Fibroblast of lung (primary cell): ENCODE measurements around the gene FAM228A. TPM values are rescaled to one million over a fixed set of nuclear protein-coding genes. Genes with fewer than 3 reads are reported as not detected.
"Not testable (repeated sequence)": the region's sequence is repeated elsewhere in the genome, so short reads cannot be mapped to it uniquely, and the experiment has no call there.

Experiments used
- DNase-seq, 2 donors: peaks; one replicate each; pipeline versions ENCODE4 v3.0.0 to v3.0.0-alpha.2; 2010; ENCODE audit warnings: low read depth in 2 of 2
- H2AFZ ChIP-seq: 2 replicates; pipeline ENCODE4 v1.5.1; 2012; ENCODE audit warnings: low read length, control low read depth, inconsistent platforms
- H3K27ac ChIP-seq: 2 replicates; pipeline ENCODE4 v1.5.1; 2011; ENCODE audit warnings: low read length, control low read depth; ENCODE audit not compliant: insufficient read depth
- H3K27me3 ChIP-seq: 2 replicates; pipeline ENCODE4 v1.5.1; 2011; ENCODE audit warnings: mild to moderate bottlenecking, low read length; ENCODE audit not compliant: control insufficient read depth, insufficient read depth
- H3K36me3 ChIP-seq: 2 replicates; pipeline ENCODE4 v1.5.1; 2011; ENCODE audit warnings: low read length; ENCODE audit not compliant: control insufficient read depth, insufficient read depth
- H3K4me1 ChIP-seq: 2 replicates; pipeline ENCODE4 v1.5.1; 2011; ENCODE audit warnings: low read length; ENCODE audit not compliant: control insufficient read depth, insufficient read depth; ENCODE audit errors: extremely low read depth
- H3K4me2 ChIP-seq: 2 replicates; pipeline ENCODE4 v1.5.1; 2011; ENCODE audit warnings: low read length, control low read depth; ENCODE audit not compliant: insufficient read depth; ENCODE audit errors: extremely low read depth
- H3K4me3 ChIP-seq, 4 experiments: fragments of 200-600 bp in 1 of 4; sonication (generic) in 1 of 4; replicated peaks in 1 of 4; 2 replicates each; pipeline ENCODE4 v1.5.1; 2011 to 2016; ENCODE audit warnings: low read length in 4 of 4, low read depth in 3 of 4, mild to moderate bottlenecking in 3 of 4, control low read depth in 2 of 4, inconsistent platforms in 1 of 4, mixed read lengths in 1 of 4; ENCODE audit not compliant: insufficient read depth in 1 of 4; ENCODE audit errors: control extremely low read depth in 1 of 4
- H3K79me2 ChIP-seq: 2 replicates; pipeline ENCODE4 v1.5.1; 2012; ENCODE audit warnings: mild to moderate bottlenecking, low read length, inconsistent platforms; ENCODE audit not compliant: control insufficient read depth, insufficient read depth
- H3K9ac ChIP-seq: 2 replicates; pipeline ENCODE4 v1.5.1; 2011; ENCODE audit warnings: mild to moderate bottlenecking, low read length, control low read depth; ENCODE audit not compliant: insufficient read depth
- H3K9me3 ChIP-seq: 2 replicates; pipeline ENCODE4 v1.5.1; 2012; ENCODE audit warnings: low read depth, low read length; ENCODE audit not compliant: control insufficient read depth, insufficient read depth
- H4K20me1 ChIP-seq: 2 replicates; pipeline ENCODE4 v1.5.1; 2011; ENCODE audit warnings: low read length; ENCODE audit not compliant: control insufficient read depth, insufficient read depth; ENCODE audit errors: extremely low read depth
- CTCF ChIP-seq, 2 donors: IDR thresholded peaks in 1 of 2; conservative IDR thresholded peaks in 1 of 2; 1 replicate in 1 of 2; 2 replicates in 1 of 2; pipeline ENCODE4 v1.5.1; 2011 to 2012; ENCODE audit warnings: low read length in 2 of 2, control low read depth in 1 of 2, inconsistent platforms in 1 of 2, low read depth in 1 of 2, mild to moderate bottlenecking in 1 of 2
- EZH2 ChIP-seq: IDR thresholded peaks from 2 replicates; pipeline ENCODE4 v1.5.1; 2012; ENCODE audit warnings: low read length, control low read depth, mild to moderate bottlenecking; ENCODE audit errors: missing control alignments
- polyA minus RNA-seq: library from RNA; depleted of rRNA, polyadenylated mRNA; stranded (reverse); fragments of >200 nt; gene quantifications from 2 replicates; pipeline ENCODE4 v1.2.3, GENCODE V29; 2011; ENCODE audit warnings: low replicate concordance
- polyA plus RNA-seq, 2 donors: library from polyadenylated mRNA; depleted of rRNA in 1 of 2; stranded (reverse) in 1 of 2; unstranded in 1 of 2; fragments of >200 nt; gene quantifications; 2 replicates each; pipeline ENCODE4 v1.2.1, GENCODE V29; 2011 to 2012; ENCODE audit warnings: missing spikeins in 1 of 2
- total RNA-seq: library from RNA; depleted of rRNA; stranded (reverse); fragments of >200 nt; gene quantifications from 2 replicates; pipeline ENCODE4 v1.2.1, GENCODE V29; 2014

The FAM228A gene
- total RNA-seq (0.51 and 0.99 TPM in 2 replicates), polyA plus RNA-seq (0.08 and 4.3 TPM in 2 replicates), polyA minus RNA-seq (3.6 TPM in 1 of 2 replicates, not detected in the other)
- polyA plus RNA-seq (2012): 4.7 TPM in 1 of 2 replicates, not detected in the other

GRCh38 chr2:24174851-24175277 lies at the start of gene FAM228A:
Gene FAM228A, plus strand, starts transcription at chr2:24175053. Its CDS starts 428 bp downstream, at chr2:24175481.
- Histone ChIP-seq H3K9ac (peak within 1 kb of the TSS; percentile 45), H2AFZ (peak within 1 kb of the TSS; percentile 54), H3K27ac (no peak within 1 kb of the TSS), H3K9me3 (no peaks in the 10 kb centered on the region), H3K36me3 (no peaks in the 10 kb centered on the region), H3K27me3 (no peaks in the 10 kb centered on the region), H3K79me2 (no peaks in the 10 kb centered on the region), H3K4me2 (peak within 1 kb of the TSS; percentile 44), H4K20me1 (no peaks in the 10 kb centered on the region), H3K4me1 (no peaks in the 10 kb centered on the region), H3K4me3 (peak within 1 kb of the TSS in 3 of 4 experiments; percentile 19 to 43 (median 24))
- TF ChIP-seq EZH2 (no peak), CTCF (conservative IDR thresholded peaks at IDR 0.05 in 1 of 2, IDR thresholded peaks at IDR 0.05 in 1 of 2; ENCODE audit: low read depth in 1 of 2, low read length in 2 of 2) (no peak)
- no peak for DNase-seq

GRCh38 chr2:24125956-24126355 lies 48.9 kb upstream of the FAM228A start:
- H3K9ac ChIP-seq: no peak overlapping the region
- peak in 1 of 2 donors; percentile 49 for DNase-seq

GRCh38 chr2:24132543-24132942 lies 42.3 kb upstream of the FAM228A start:
- no peaks in the 10 kb centered on the region for H4K20me1 ChIP-seq

More at GRCh38 chr2:24125956-24126355, 48.9 kb upstream of the FAM228A start:
- TF ChIP-seq EZH2 (no peak), CTCF (conservative IDR thresholded peaks at IDR 0.05 in 1 of 2, IDR thresholded peaks at IDR 0.05 in 1 of 2; ENCODE audit: low read depth in 1 of 2, low read length in 2 of 2) (no peak)
- Histone ChIP-seq H2AFZ (no peak overlapping the region), H3K79me2 (no peaks in the 10 kb centered on the region), H4K20me1 (no peaks in the 10 kb centered on the region), H3K9me3 (no peaks in the 10 kb centered on the region), H3K27me3 (no peaks in the 10 kb centered on the region), H3K36me3 (no peaks in the 10 kb centered on the region), H3K4me1 (no peaks in the 10 kb centered on the region), H3K27ac (no peak overlapping the region), H3K4me2 (no peak overlapping the region), H3K4me3 (no peak overlapping the region)

GRCh38 chr2:24140305-24140704 lies 34.5 kb upstream of the FAM228A start:
- not testable (repeated sequence) for H3K27ac ChIP-seq, H3K36me3 ChIP-seq, H3K27me3 ChIP-seq, H3K4me1 ChIP-seq, H3K4me2 ChIP-seq, H3K4me3 ChIP-seq, H3K9me3 ChIP-seq, H4K20me1 ChIP-seq, H3K9ac ChIP-seq, H3K79me2 ChIP-seq, H2AFZ ChIP-seq
- peak in 1 of 2 donors; percentile 49 for DNase-seq

More at GRCh38 chr2:24132543-24132942, 42.3 kb upstream of the FAM228A start:
- no peak for DNase-seq
- Histone ChIP-seq H3K4me1 (no peaks in the 10 kb centered on the region), H3K27ac (no peak overlapping the region), H2AFZ (no peak overlapping the region), H3K79me2 (no peaks in the 10 kb centered on the region), H3K9me3 (no peaks in the 10 kb centered on the region), H3K36me3 (no peaks in the 10 kb centered on the region), H3K4me3 (no peak overlapping the region), H3K4me2 (no peak overlapping the region), H3K9ac (no peak overlapping the region), H3K27me3 (no peaks in the 10 kb centered on the region)
- TF ChIP-seq EZH2 (no peak), CTCF (conservative IDR thresholded peaks at IDR 0.05 in 1 of 2, IDR thresholded peaks at IDR 0.05 in 1 of 2; ENCODE audit: low read depth in 1 of 2, low read length in 2 of 2) (no peak)
